ENCODE measurements around the gene RPP25. TPM values are rescaled to one million over a fixed set of nuclear protein-coding genes. Genes with fewer than 3 reads are reported as not detected.
A peak's percentile ranks its signal among the peaks of the same experiment; 100 is the strongest.

Gene RPP25
- total RNA-seq, 4 donors from 2014 or later, result 10.1 to 15.9 (median 13.0) TPM

DNA sequence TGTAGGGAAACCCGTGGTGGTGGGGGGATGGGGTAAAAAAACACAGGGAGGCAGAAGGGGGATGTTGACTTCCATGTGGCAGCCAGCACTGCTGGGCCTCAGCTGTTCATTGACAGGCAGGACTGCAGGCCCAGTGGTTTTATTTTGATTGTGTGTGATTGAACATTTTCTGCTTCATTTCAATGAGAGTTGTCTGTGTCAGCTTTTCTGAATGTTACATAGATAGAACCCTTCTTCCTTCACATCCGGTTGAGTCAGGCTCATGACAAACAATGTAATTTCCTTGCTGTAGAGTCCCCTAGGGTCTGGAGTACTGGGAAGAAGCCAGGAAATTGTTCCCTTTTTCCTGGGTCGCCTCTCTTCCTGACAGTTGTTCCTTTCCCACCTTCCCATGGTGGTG, 8.2 kb upstream of the RPP25 start:
- H3K4me3 ChIP-seq, result no peak overlapping the region
- H3K27ac ChIP-seq, result peak overlapping the region in 2 of 4 donors; percentile 11 to 64
- no peaks in the 10 kb centered on the region for H3K9me3 ChIP-seq
- TF ChIP-seq, protein P1, sequence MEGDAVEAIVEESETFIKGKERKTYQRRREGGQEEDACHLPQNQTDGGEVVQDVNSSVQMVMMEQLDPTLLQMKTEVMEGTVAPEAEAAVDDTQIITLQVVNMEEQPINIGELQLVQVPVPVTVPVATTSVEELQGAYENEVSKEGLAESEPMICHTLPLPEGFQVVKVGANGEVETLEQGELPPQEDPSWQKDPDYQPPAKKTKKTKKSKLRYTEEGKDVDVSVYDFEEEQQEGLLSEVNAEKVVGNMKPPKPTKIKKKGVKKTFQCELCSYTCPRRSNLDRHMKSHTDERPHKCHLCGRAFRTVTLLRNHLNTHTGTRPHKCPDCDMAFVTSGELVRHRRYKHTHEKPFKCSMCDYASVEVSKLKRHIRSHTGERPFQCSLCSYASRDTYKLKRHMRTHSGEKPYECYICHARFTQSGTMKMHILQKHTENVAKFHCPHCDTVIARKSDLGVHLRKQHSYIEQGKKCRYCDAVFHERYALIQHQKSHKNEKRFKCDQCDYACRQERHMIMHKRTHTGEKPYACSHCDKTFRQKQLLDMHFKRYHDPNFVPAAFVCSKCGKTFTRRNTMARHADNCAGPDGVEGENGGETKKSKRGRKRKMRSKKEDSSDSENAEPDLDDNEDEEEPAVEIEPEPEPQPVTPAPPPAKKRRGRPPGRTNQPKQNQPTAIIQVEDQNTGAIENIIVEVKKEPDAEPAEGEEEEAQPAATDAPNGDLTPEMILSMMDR (IDR thresholded peaks at IDR 0.05), result no peak
- TF ChIP-seq POLR2A (IDR thresholded peaks at IDR 0.05) (no peak), EP300 (IDR thresholded peaks at IDR 0.05) (no peak)
- DNase-seq (ENCODE audit: low spot score in 2 of 2), result no peak
- peaks cover 0 to 14% (median 0%) of the 10 kb centered on the region in 4 donors for H3K4me1 ChIP-seq
- 6 to 13% methylated on average over 3 of the region's 3 CpGs for WGBS, 2 donors
- H3K27me3 ChIP-seq, result no peaks in the 10 kb centered on the region
- H3K36me3 ChIP-seq, result no peaks in the 10 kb centered on the region

DNA sequence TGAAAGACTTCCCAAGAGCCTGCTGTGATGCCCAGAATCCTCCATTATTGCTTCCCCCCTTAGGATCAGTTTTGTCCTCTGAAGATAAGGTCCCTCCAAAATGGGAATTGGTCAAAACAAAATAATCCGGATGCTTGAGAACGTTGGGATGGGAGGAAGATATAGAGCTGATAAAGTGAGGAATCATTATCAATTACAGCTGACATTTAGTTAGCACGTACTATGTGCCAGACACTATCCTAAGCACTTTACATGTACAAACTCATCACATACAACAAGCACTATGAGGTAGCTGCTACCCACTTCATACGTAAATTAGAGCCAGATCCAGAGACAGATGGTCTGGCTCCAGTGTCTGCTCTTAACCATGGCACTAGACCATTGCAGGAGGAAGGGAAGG, 6.6 kb upstream of the RPP25 start:
- Histone ChIP-seq H3K27me3 (peaks cover 0 to 15% of the 10 kb centered on the region in 2 donors), H3K4me1 (peaks cover 0 to 30% (median 7%) of the 10 kb centered on the region in 4 donors), H3K9me3 (no peaks in the 10 kb centered on the region), H3K27ac (no peak overlapping the region), H3K4me3 (no peak overlapping the region), H3K36me3 (no peaks in the 10 kb centered on the region)
- no peak for TF ChIP-seq EP300 (IDR thresholded peaks at IDR 0.05)
- TF ChIP-seq, protein P1 (IDR thresholded peaks at IDR 0.05), result no peak
- no peak for TF ChIP-seq POLR2A (IDR thresholded peaks at IDR 0.05)
- WGBS, 2 donors, result 91% methylated on average over 4 of the region's 4 CpGs
- no peak for DNase-seq (ENCODE audit: low spot score in 2 of 2)

DNA sequence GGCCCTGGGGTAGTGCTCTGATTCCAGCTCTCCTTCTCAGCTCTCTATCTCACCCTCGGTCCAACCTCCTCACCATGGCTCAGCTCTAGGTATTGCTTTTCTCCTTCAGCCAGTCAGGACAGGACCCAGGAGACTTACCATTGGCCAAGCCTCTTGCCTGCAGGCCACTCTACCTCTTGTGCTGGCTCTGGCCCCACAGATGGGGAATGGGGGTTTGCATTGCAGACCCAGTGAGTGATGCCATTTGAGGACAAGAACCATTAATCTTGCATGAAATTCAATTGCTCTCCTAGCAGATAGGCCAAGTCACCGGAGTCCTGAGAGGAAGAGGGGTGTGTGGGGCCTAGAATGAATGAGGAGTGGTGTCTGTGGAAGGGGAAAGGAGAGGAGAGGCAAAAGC, 6.1 kb upstream of the RPP25 start:
- no peak for DNase-seq (ENCODE audit: low spot score in 2 of 2)
- H3K4me3 ChIP-seq, result no peak overlapping the region
- no peak for TF ChIP-seq EP300 (IDR thresholded peaks at IDR 0.05)
- TF ChIP-seq, protein P1 (IDR thresholded peaks at IDR 0.05), result no peak
- H3K27ac ChIP-seq, result no peak overlapping the region
- no peaks in the 10 kb centered on the region for H3K36me3 ChIP-seq
- peaks cover 0 to 18% of the 10 kb centered on the region in 2 donors for H3K27me3 ChIP-seq
- H3K4me1 ChIP-seq, result peaks cover 0 to 35% (median 10%) of the 10 kb centered on the region in 4 donors
- H3K9me3 ChIP-seq, result no peaks in the 10 kb centered on the region
- WGBS, 2 donors, result 58 to 81% methylated on average over 2 of the region's 2 CpGs

DNA sequence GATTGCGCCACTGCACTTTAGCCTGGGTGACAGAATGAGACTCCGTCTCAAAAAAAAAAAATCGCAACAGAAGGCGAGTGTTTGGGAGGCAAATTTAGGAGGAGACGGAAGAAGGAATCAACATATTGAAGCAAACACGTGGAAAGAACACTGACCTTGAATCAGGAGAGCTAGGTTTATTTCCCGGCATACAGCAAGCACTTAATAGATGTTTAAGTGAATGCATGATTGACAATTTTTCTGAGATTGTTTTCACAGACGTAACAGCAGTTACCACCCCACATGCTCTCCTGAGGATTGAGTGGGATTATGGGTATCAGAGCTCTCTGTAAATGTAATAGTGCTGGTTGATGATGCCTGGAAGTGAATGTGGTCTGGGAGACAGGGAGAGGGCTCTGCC, 5.6 kb upstream of the RPP25 start:
- Histone ChIP-seq H3K4me1 (peaks cover 0 to 40% (median 11%) of the 10 kb centered on the region in 4 donors), H3K36me3 (no peaks in the 10 kb centered on the region), H3K9me3 (no peaks in the 10 kb centered on the region), H3K27me3 (peaks cover 0 to 20% of the 10 kb centered on the region in 2 donors), H3K4me3 (no peak overlapping the region), H3K27ac (no peak overlapping the region)
- 85 to 88% methylated on average over 8 of the region's 8 CpGs for WGBS, 2 donors
- TF ChIP-seq EP300 (IDR thresholded peaks at IDR 0.05) (no peak), POLR2A (IDR thresholded peaks at IDR 0.05) (no peak)
- TF ChIP-seq, protein P1 (IDR thresholded peaks at IDR 0.05), result no peak
- no peak for DNase-seq (ENCODE audit: low spot score in 2 of 2)

DNA sequence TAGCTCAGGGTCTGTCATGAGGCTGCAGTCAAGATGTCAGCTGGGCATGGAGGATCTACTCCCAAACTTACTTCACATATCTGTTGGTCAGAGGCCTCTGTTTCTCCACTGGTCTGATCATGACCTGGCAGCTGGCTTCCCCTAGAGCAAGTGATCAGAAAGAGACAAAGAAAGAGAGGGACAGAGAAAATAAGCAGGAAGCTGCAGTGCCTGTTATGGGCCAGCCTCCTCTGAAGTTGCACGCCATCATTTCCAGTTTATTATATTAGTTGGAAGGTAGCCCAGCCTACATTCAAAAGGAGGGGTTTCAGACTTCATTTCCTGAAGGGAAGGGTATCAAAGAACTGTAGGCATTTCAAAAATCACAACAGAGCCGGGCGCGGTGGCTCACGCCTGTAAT, 5.0 kb upstream of the RPP25 start:
- H3K4me1 ChIP-seq, result peaks cover 0 to 43% (median 11%) of the 10 kb centered on the region in 4 donors
- H3K4me3 ChIP-seq, result no peak overlapping the region
- DNase-seq (ENCODE audit: low spot score in 2 of 2), result no peak
- H3K27ac ChIP-seq, result no peak overlapping the region
- H3K9me3 ChIP-seq, result no peaks in the 10 kb centered on the region
- WGBS, 2 donors, result 52 to 61% methylated on average over 5 of the region's 5 CpGs
- H3K27me3 ChIP-seq, result peaks cover 0 to 23% of the 10 kb centered on the region in 2 donors
- H3K36me3 ChIP-seq, result no peaks in the 10 kb centered on the region
- TF ChIP-seq POLR2A (IDR thresholded peaks at IDR 0.05), result no peak
- TF ChIP-seq, protein P1 (IDR thresholded peaks at IDR 0.05), result no peak
- TF ChIP-seq EP300 (IDR thresholded peaks at IDR 0.05), result no peak

All from tibial nerve (tissue), 4 donors.